Stimulated activated naive B cell treated with anti-CD40 and anti-IgM and Interleukin-4, amounts not matched to agents 10 μg/mL and 1 μg/mL and 100 μg/mL, for 72 hours (primary cell): Measurements from ENCODE around the gene TAC4.
A peak's percentile ranks its signal among the peaks of the same experiment; 100 is the strongest.

ENCODE experiments used
- ATAC-seq, 2 donors: fragments of 150-1000 bp; cut with Tn5 transposase; replicated peaks; 2 replicates each; pipeline ENCODE4 v1.10.0; 2021; ENCODE audit warnings: moderate library complexity in 1 of 2
- DNase-seq: peaks from one replicate; pipeline ENCODE4 v3.0.0; 2021
- H3K27ac Mint-ChIP-seq: one replicate; pipeline ENCODE4 v1.8.0; 2022; ENCODE audit warnings: mild to moderate bottlenecking, mixed read lengths
- H3K27me3 Mint-ChIP-seq, 2 donors: one replicate each; pipeline ENCODE4 v1.8.0; 2022; ENCODE audit warnings: mixed read lengths in 2 of 2
- H3K36me3 Mint-ChIP-seq, 2 donors: one replicate each; pipeline ENCODE4 v1.8.0; 2022; ENCODE audit warnings: mixed read lengths in 2 of 2, mild to moderate bottlenecking in 1 of 2
- H3K4me1 Mint-ChIP-seq, 2 donors: one replicate each; pipeline ENCODE4 v1.8.0; 2022; ENCODE audit warnings: mixed read lengths in 2 of 2, mild to moderate bottlenecking in 1 of 2
- H3K4me3 Mint-ChIP-seq, 2 donors: one replicate each; pipeline ENCODE4 v1.8.0; 2022; ENCODE audit warnings: mild to moderate bottlenecking in 2 of 2, mixed read lengths in 2 of 2, moderate library complexity in 1 of 2
- H3K9me3 Mint-ChIP-seq, 2 donors: one replicate each; pipeline ENCODE4 v1.8.0; 2022; ENCODE audit warnings: mixed read lengths in 2 of 2, mild to moderate bottlenecking in 1 of 2

Gene TAC4

DNA sequence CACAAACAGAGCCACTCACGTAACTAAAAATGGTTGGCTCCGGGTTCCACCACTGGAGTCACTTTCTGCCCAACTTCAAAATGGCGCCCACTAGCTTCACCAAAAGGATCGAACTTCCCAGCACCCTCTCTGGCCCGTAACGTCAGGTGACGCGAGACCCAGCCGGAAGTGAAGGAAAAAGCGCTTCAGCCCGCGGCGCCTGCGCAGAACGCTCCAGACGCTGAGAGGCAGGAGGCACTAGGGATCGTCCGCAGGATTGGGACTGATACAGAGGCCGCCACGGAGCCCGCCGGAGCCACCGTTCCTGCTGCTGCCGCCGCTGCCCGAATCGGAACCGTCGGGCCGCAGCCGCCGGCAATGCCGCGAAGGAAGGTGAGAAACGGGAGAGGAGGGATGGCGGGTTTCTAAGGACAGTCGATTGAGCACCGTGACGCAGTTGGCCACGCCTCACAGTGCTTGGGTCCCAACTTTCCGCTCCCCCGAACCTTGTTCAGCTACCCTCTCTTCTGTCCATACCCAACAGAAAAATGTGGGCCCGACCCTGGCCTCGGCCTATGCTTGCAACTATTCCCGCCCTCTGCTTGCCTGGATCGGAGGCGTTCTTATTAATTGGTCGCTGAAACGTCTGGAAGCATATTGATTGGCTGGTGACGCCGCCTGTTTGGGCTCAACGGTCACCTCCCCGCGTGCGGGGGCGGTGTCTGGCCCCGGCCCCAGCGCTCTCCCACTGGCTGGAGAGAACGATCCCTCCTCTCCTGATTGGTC, 59.2 kb downstream of the TAC4 start, which contains the start of gene KAT7:
KAT7 (plus strand) TSS at position 204 of the 765 bp plus-strand sequence; CDS start at position 358, 154 bp downstream.
- peaks cover 23 to 39% of the 10 kb centered on the region in 2 donors for H3K4me1 Mint-ChIP-seq
- peak within 1 kb of the TSS; percentile 99 for H3K27ac Mint-ChIP-seq
- H3K4me3 Mint-ChIP-seq, result peak within 1 kb of the TSS; percentile 91 to 97
- H3K27me3 Mint-ChIP-seq, result no peaks in the 10 kb centered on the region
- H3K9me3 Mint-ChIP-seq, result no peaks in the 10 kb centered on the region
- ATAC-seq (peak; percentile 89 to 91), DNase-seq (peak; percentile 98)
- H3K36me3 Mint-ChIP-seq, result peaks cover 27 to 40% of the 10 kb centered on the region in 2 donors
